Activated gamma-delta T cell treated with anti-CD3 and anti-CD28 coated beads, Interleukin-2, amount 50 U/mL, for 16 hours (primary cell): ENCODE data around the gene CC2D2B.
A peak's percentile ranks its signal among the peaks of the same experiment; 100 is the strongest.
"Not testable (repeated sequence)": the region's sequence is repeated elsewhere in the genome, so short reads cannot be mapped to it uniquely, and the experiment has no call there.

Source experiments
- DNase-seq: peaks from one replicate; pipeline ENCODE4 v3.0.0-alpha.2; 2020; ENCODE audit warnings: low read depth

CC2D2B gene

GRCh38 chr10:95907456-95908253 lies at the start of gene CC2D2B:
Gene CC2D2B (plus strand): TSS chr10:95907975. CDS start chr10:95911324, 3,349 bp downstream.
- peak; percentile 27 for DNase-seq

- DNase-seq, result no peak
These were observed 47.4 kb upstream of the CC2D2B start for GRCh38 chr10:95860166-95860940.

- DNase-seq, result no peak
These were observed 46.4 kb upstream of the CC2D2B start for GRCh38 chr10:95861386-95861785.

GRCh38 chr10:95864906-95865813 lies 42.6 kb upstream of the CC2D2B start:
- DNase-seq, result peak; percentile 2

- no peak for DNase-seq
These were observed 41.8 kb upstream of the CC2D2B start for GRCh38 chr10:95865814-95866466.

- no peak for DNase-seq
These were observed 41.3 kb upstream of the CC2D2B start for GRCh38 chr10:95866467-95866842.

GRCh38 chr10:95867866-95868265 lies 39.9 kb upstream of the CC2D2B start:
- no peak for DNase-seq

- DNase-seq, result no peak
These were observed 35.5 kb upstream of the CC2D2B start for GRCh38 chr10:95872158-95872711.

- no peak for DNase-seq
These were observed 34.6 kb upstream of the CC2D2B start for GRCh38 chr10:95873139-95873538.

- no peak for DNase-seq
These were observed 34.1 kb upstream of the CC2D2B start for GRCh38 chr10:95873651-95874050.

- not testable (repeated sequence) for DNase-seq
These were observed 33.0 kb upstream of the CC2D2B start for GRCh38 chr10:95874783-95875182.

GRCh38 chr10:95876756-95877155 lies 31.0 kb upstream of the CC2D2B start:
- no peak for DNase-seq

- DNase-seq, result no peak
These were observed 29.9 kb upstream of the CC2D2B start for GRCh38 chr10:95877881-95878280.

GRCh38 chr10:95880704-95881103 lies 27.1 kb upstream of the CC2D2B start:
- no peak for DNase-seq

GRCh38 chr10:95881316-95881715 lies 26.5 kb upstream of the CC2D2B start:
- DNase-seq, result no peak

- DNase-seq, result no peak
These were observed 17.9 kb upstream of the CC2D2B start for GRCh38 chr10:95889830-95890229.

GRCh38 chr10:95896071-95896850 lies 11.5 kb upstream of the CC2D2B start:
- DNase-seq, result no peak

- not testable (repeated sequence) for DNase-seq
These were observed 1.7 kb upstream of the CC2D2B start for GRCh38 chr10:95905897-95906580.

- peak; percentile 0 for DNase-seq
These were observed 909 bp upstream of the CC2D2B start for GRCh38 chr10:95906677-95907455.
